BJ (cell line): Measurements from ENCODE around the gene LAMB2. TPM values are rescaled to one million over a fixed set of nuclear protein-coding genes. Genes with fewer than 3 reads are reported as not detected.

Source experiments
- CTCF ChIA-PET: fragments of 350-600 bp; formaldehyde crosslinking; extraction: SDS; loops from one replicate; lab custom pipeline; 2021; ENCODE audit warnings: antibody characterized with exemption, inconsistent platforms; lab: Yijun Ruan, JAX
- POLR2A ChIA-PET: fragments of 300-600 bp; sonication (Branson Sonifier 250); formaldehyde crosslinking; extraction: SDS; loops from one replicate; lab custom pipeline; 2021; ENCODE audit warnings: antibody characterized with exemption; lab: Charles Lee
- DNase-seq: peaks from one replicate; pipeline ENCODE4 v3.0.0-alpha.2; 2011; ENCODE audit warnings: low read depth
- H3K27me3 ChIP-seq: 2 replicates; pipeline ENCODE4 v1.6.0; 2011; ENCODE audit warnings: low read length; ENCODE audit not compliant: control insufficient read depth, insufficient read depth
- H3K36me3 ChIP-seq: 2 replicates; pipeline ENCODE4 v1.5.1; 2011; ENCODE audit warnings: low read length; ENCODE audit not compliant: control insufficient read depth, insufficient read depth
- H3K4me3 ChIP-seq: 2 replicates; pipeline ENCODE4 v1.5.1; 2011; ENCODE audit warnings: low read depth, mild to moderate bottlenecking, control low read depth, low read length
- polyA plus RNA-seq: library from polyadenylated mRNA; depleted of rRNA; stranded (reverse); fragments of >200 nt; gene quantifications from 2 replicates; pipeline ENCODE4 v1.2.3, GENCODE V29; 2011
- TF ChIP-seq, protein P1 (sequence below): IDR thresholded peaks from 2 replicates; pipeline ENCODE4 v1.5.1; 2011; ENCODE audit warnings: low read depth, mild to moderate bottlenecking, control low read depth, inconsistent platforms, low read length, moderate library complexity; ENCODE audit not compliant: insufficient read depth

LAMB2 gene
- polyA plus RNA-seq, 1 experiment = 1,544 TPM

DNA sequence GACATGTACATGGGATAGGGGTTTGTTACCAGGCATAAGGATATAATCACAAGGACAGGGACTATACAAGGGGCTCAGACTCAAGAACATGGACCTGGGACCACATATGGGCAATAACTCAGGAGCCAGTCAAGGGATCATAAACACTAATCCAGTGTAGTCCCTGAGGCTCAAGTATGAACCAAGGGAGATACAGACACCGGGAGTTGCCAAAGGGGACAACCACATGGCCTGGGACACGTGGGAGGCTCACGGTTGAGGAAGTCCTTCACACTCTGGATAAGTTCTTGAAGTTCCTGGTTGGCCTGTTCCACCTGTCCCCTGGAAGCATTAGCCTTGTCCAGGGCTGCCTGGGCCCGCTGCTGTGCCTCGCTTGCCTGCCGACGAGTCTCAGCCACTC, 10.4 kb downstream of the LAMB2 start:
- POLR2A ChIA-PET = no interaction called here
- peaks cover 55% of the 10 kb centered on the region for H3K36me3 ChIP-seq

DNA sequence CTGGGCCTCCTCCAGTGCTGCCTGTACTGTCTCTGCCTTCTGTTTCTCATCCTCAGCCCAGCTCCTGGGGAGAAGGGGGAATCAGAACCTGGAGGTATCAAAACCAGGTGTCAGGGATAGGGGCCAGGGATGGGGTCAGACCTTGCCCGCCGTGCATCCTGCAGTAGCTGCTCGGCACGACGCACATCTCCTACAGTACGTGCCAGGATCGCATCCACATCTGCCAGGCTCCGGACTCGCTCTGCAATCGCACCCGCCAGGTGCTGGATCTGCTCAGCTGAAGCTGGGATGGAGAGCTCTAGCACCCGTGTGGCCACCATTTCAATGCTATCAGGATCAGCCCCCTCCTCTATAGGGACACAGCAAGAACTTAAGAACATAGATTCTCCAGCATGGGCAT, 10.8 kb downstream of the LAMB2 start:
- POLR2A ChIA-PET = interaction anchor here (2.2 kb wide), 1 partner anchor 12 kb away, joined by 9 read pairs; no protein-coding TSS in a partner anchor
- no peaks in the 10 kb centered on the region for H3K27me3 ChIP-seq
- no peak for DNase-seq
- TF ChIP-seq, protein P1, sequence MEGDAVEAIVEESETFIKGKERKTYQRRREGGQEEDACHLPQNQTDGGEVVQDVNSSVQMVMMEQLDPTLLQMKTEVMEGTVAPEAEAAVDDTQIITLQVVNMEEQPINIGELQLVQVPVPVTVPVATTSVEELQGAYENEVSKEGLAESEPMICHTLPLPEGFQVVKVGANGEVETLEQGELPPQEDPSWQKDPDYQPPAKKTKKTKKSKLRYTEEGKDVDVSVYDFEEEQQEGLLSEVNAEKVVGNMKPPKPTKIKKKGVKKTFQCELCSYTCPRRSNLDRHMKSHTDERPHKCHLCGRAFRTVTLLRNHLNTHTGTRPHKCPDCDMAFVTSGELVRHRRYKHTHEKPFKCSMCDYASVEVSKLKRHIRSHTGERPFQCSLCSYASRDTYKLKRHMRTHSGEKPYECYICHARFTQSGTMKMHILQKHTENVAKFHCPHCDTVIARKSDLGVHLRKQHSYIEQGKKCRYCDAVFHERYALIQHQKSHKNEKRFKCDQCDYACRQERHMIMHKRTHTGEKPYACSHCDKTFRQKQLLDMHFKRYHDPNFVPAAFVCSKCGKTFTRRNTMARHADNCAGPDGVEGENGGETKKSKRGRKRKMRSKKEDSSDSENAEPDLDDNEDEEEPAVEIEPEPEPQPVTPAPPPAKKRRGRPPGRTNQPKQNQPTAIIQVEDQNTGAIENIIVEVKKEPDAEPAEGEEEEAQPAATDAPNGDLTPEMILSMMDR = no peak
- no peak overlapping the region for H3K4me3 ChIP-seq
- CTCF ChIA-PET = interaction anchor here (2.6 kb wide), 1 partner anchor 11 kb away, joined by 12 read pairs; the partner anchor contains the start of gene LAMB2
- peaks cover 59% of the 10 kb centered on the region for H3K36me3 ChIP-seq

More for the DNA sequence above, 10.4 kb downstream of the LAMB2 start:
- TF ChIP-seq, protein P1 = no peak
- Histone ChIP-seq H3K4me3 (no peak overlapping the region), H3K27me3 (no peaks in the 10 kb centered on the region)
- CTCF ChIA-PET = no interaction called here
- no peak for DNase-seq

- TF ChIP-seq, protein P1 = no peak
- no peak for DNase-seq
- POLR2A ChIA-PET = interaction anchor here (0.6 to 2.2 kb wide), 2 partner anchors 11 to 13 kb away, joined by 4 to 9 read pairs; partner anchors contain the start of gene LAMB2
- CTCF ChIA-PET = interaction anchor here (0.7 to 2.6 kb wide), 3 partner anchors 12 to 150 kb away, joined by 3 to 12 read pairs (median 3); partner anchors contain the start of gene LAMB2
- H3K27me3 ChIP-seq = no peaks in the 10 kb centered on the region
- H3K4me3 ChIP-seq = no peak overlapping the region; the same call in 1 of the 2 replicates
- peaks cover 64% of the 10 kb centered on the region for H3K36me3 ChIP-seq
Observed at GRCh38 chr3:49121132-49121736, 11.6 kb downstream of the LAMB2 start.

- Histone ChIP-seq H3K36me3 (peaks cover 65% of the 10 kb centered on the region), H3K4me3 (peak within 1 kb of the TSS; percentile 94), H3K27me3 (no peaks in the 10 kb centered on the region)
- TF ChIP-seq, protein P1 = no peak
- POLR2A ChIA-PET = interaction anchor here (0.6 to 2.2 kb wide), 2 partner anchors 12 to 14 kb away, joined by 4 to 9 read pairs; partner anchors contain the start of gene LAMB2
- CTCF ChIA-PET = interaction anchor here (0.7 to 2.6 kb wide), 2 partner anchors 12 to 151 kb away, joined by 3 to 12 read pairs; partner anchors contain the start of gene LAMB2
- peak; percentile 56 for DNase-seq
Observed at GRCh38 chr3:49120438-49121131, 12.3 kb downstream of the LAMB2 start, which contains the start of gene USP19. Gene USP19, minus strand, starts transcription at chr3:49120823. Its CDS starts 1,678 bp downstream, at chr3:49119145.

- no peak for DNase-seq
Observed at GRCh38 chr3:49120096-49120437, 12.8 kb downstream of the LAMB2 start.

More at GRCh38 chr3:49120096-49120437, 12.8 kb downstream of the LAMB2 start:
- TF ChIP-seq, protein P1 = no peak
- Histone ChIP-seq H3K27me3 (no peaks in the 10 kb centered on the region), H3K36me3 (peaks cover 66% of the 10 kb centered on the region), H3K4me3 (peak overlapping the region; percentile 94)
- CTCF ChIA-PET = interaction anchor here (1.0 to 2.6 kb wide), 2 partner anchors 9 to 13 kb away, joined by 5 to 12 read pairs; partner anchors contain the start of gene LAMB2
- POLR2A ChIA-PET = interaction anchor here (2.2 kb wide), 1 partner anchor 14 kb away, joined by 9 read pairs; no protein-coding TSS in a partner anchor
